K562 (cell line): ENCODE data around the gene CAMK2D. TPM values are rescaled to one million over a fixed set of nuclear protein-coding genes. Genes with fewer than 3 reads are reported as not detected.

Experiments
- ATAC-seq: fragments of 200-7000 bp; cut with Tn5 transposase; 3 replicates; pipeline ENCODE4 v1.9.1; 2020; ENCODE audit warnings: moderate library complexity
- BruUV-seq: library from RNA; stranded (reverse); fragments of 400-500 nt; replicated peaks from 2 replicates; lab custom pipeline; 2021; lab: Mats Ljungman, UMichigan
- CTCF ChIA-PET: fragments of 300-600 bp; formaldehyde crosslinking; extraction: SDS; loops from one replicate; lab custom pipeline; 2021; ENCODE audit warnings: low intra/inter-chr PET ratio; lab: Yijun Ruan, JAX
- POLR2A ChIA-PET: fragments of 300-600, 350-650 bp; sonication (Branson Sonifier 250); formaldehyde crosslinking; extraction: SDS; loops from one replicate; lab custom pipeline; 2021; ENCODE audit warnings: antibody characterized with exemption, inconsistent platforms; lab: Yijun Ruan, JAX
- DNase-seq, 4 experiments: peaks; one replicate each; pipeline versions ENCODE4 v3.0.0 to v3.0.0-alpha.2; 2011 to 2018; ENCODE audit warnings: low spot score in 3 of 4, mixed read lengths in 3 of 4; ENCODE audit errors: extremely low read depth in 1 of 4
- FAIRE-seq: peaks from 2 replicates; lab custom pipeline; 2011; peaks lifted over from hg19 to GRCh38; lab: Jason Lieb, UNC
- H2AFZ ChIP-seq: 2 replicates; pipeline ENCODE4 v1.6.0; 2011; ENCODE audit warnings: low read depth, low read length, control low read depth, inconsistent platforms
- H3K27ac ChIP-seq: fragments of 200-600 bp; 3 replicates; pipeline ENCODE4 v1.8.0; 2011; ENCODE audit warnings: low read depth, mild to moderate bottlenecking, control low read depth, inconsistent platforms, low read length, moderate library complexity, mixed read lengths; ENCODE audit errors: extremely low read depth
- H3K27me3 ChIP-seq, 2 experiments: fragments of 300-600 bp in 1 of 2; 2 replicates in 1 of 2; 3 replicates in 1 of 2; pipeline versions ENCODE4 v1.6.0 to v1.8.0; 2011; ENCODE audit warnings: inconsistent platforms in 2 of 2, low read length in 2 of 2, mild to moderate bottlenecking in 1 of 2, mixed read lengths in 1 of 2, moderate library complexity in 1 of 2; ENCODE audit not compliant: control insufficient read depth in 2 of 2, insufficient read depth in 2 of 2
- H3K36me3 ChIP-seq: fragments of 300-600 bp; 3 replicates; pipeline ENCODE4 v1.8.0; 2011; ENCODE audit warnings: mild to moderate bottlenecking, low read length, inconsistent platforms; ENCODE audit not compliant: control insufficient read depth, insufficient read depth
- H3K4me1 ChIP-seq, 2 experiments: fragments of 200-600 bp in 1 of 2; replicated peaks in 1 of 2; 2 replicates in 1 of 2; 3 replicates in 1 of 2; pipeline versions ENCODE4 v1.5.1 to v1.8.0; 2011; ENCODE audit warnings: inconsistent platforms in 2 of 2, low read length in 2 of 2, mild to moderate bottlenecking in 1 of 2, mixed read lengths in 1 of 2, moderate library complexity in 1 of 2; ENCODE audit not compliant: control insufficient read depth in 2 of 2, insufficient read depth in 2 of 2
- H3K4me2 ChIP-seq: 2 replicates; pipeline ENCODE4 v1.6.1; 2011; ENCODE audit warnings: low read length, control low read depth, inconsistent platforms, mixed read lengths; ENCODE audit not compliant: insufficient read depth
- H3K4me3 ChIP-seq: fragments of 200-600 bp; sonication (generic), shearing (Covaris generic); 2 replicates; pipeline ENCODE4 v1.5.1; 2016; ENCODE audit warnings: control low read depth, inconsistent platforms
- H3K79me2 ChIP-seq: fragments of 200-600 bp; 3 replicates; pipeline ENCODE4 v1.8.0; 2011; ENCODE audit warnings: low read length, inconsistent platforms; ENCODE audit not compliant: control insufficient read depth, insufficient read depth
- H3K9ac ChIP-seq, 2 experiments: 2 replicates each; pipeline versions ENCODE4 v1.6.0 to v1.6.1; 2011; ENCODE audit warnings: low read depth in 2 of 2, low read length in 2 of 2, control low read depth in 1 of 2, inconsistent platforms in 1 of 2, mild to moderate bottlenecking in 1 of 2, mixed read lengths in 1 of 2; ENCODE audit not compliant: insufficient read depth in 1 of 2
- H3K9me1 ChIP-seq: one replicate; pipeline ENCODE4 v1.6.0; 2011; ENCODE audit warnings: inconsistent platforms, mild to moderate bottlenecking, low read length, moderate library complexity; ENCODE audit not compliant: control insufficient read depth, insufficient read depth
- H3K9me3 ChIP-seq: replicated peaks from 2 replicates; pipeline ENCODE4 v1.5.1; 2011; ENCODE audit warnings: low read depth, low read length, inconsistent platforms; ENCODE audit not compliant: control insufficient read depth, insufficient read depth
- H4K20me1 ChIP-seq: replicated peaks from 2 replicates; pipeline ENCODE4 v1.6.1; 2011; ENCODE audit warnings: low read length, inconsistent platforms, mixed read lengths; ENCODE audit not compliant: control insufficient read depth, insufficient read depth
- CTCF ChIP-seq, 3 experiments: IDR thresholded peaks in 2 of 3; conservative IDR thresholded peaks in 1 of 3; 2 replicates each; pipeline ENCODE4 v1.5.1; 2011 to 2012; ENCODE audit warnings: low read length in 3 of 3, mild to moderate bottlenecking in 3 of 3, control low read depth in 2 of 3, improper control_type of control experiment in 1 of 3, inconsistent platforms in 1 of 3, low read depth in 1 of 3, mixed read lengths in 1 of 3, moderate library complexity in 1 of 3; ENCODE audit not compliant: insufficient read depth in 2 of 3
- HDAC1 ChIP-seq, 2 experiments: fragments of 450-650 bp; IDR thresholded peaks; 2 replicates each; pipeline ENCODE4 v1.6.1; 2016 to 2017; ENCODE audit warnings: inconsistent platforms in 1 of 2, mild to moderate bottlenecking in 1 of 2, moderate library complexity in 1 of 2
- KAT2B ChIP-seq: IDR thresholded peaks from one replicate; pipeline ENCODE4 v1.6.1; 2012; ENCODE audit warnings: low read depth, mild to moderate bottlenecking, control low read depth, inconsistent platforms, low read length, moderate library complexity
- KLF16 ChIP-seq: IDR thresholded peaks from 2 replicates; pipeline ENCODE4 v1.6.1; 2016; ENCODE audit warnings: antibody characterized with exemption
- MYC ChIP-seq, 2 experiments: fragments of 250-450 bp in 1 of 2; sonication (Bioruptor Pico) in 1 of 2; IDR thresholded peaks; 2 replicates each; pipeline versions ENCODE4 v1.5.1 to v1.6.1; 2012 to 2021; ENCODE audit warnings: low read depth in 2 of 2, borderline replicate concordance in 1 of 2, improper control_type of control experiment in 1 of 2, low read length in 1 of 2, mild to moderate bottlenecking in 1 of 2, moderate library complexity in 1 of 2
- NKRF ChIP-seq: fragments of 450-650 bp; IDR thresholded peaks from 2 replicates; pipeline ENCODE4 v1.6.1; 2016; ENCODE audit warnings: borderline replicate concordance
- PHB ChIP-seq: fragments of 250-450 bp; sonication (Bioruptor Pico); IDR thresholded peaks from 2 replicates; pipeline ENCODE4 v1.5.0; 2021
- STAT5B ChIP-seq: fragments of 250-450 bp; sonication (Bioruptor Pico); IDR thresholded peaks from 2 replicates; pipeline ENCODE4 v1.8.0; 2021; ENCODE audit warnings: mild to moderate bottlenecking, inconsistent platforms
- TEAD1 ChIP-seq, 2 experiments: fragments of 450-650 bp in 1 of 2; sonication (generic) in 1 of 2; formaldehyde crosslinking; IDR thresholded peaks; 2 replicates each; pipeline versions ENCODE4 v1.4.0 to v1.8.0; 2020 to 2022; ENCODE audit warnings: mild to moderate bottlenecking in 2 of 2, missing genetic modification reagents in 1 of 2
- ZNF174 ChIP-seq: fragments of 250-450 bp; sonication (Bioruptor Pico); IDR thresholded peaks from 2 replicates; pipeline ENCODE4 v1.4.0; 2020; ENCODE audit warnings: mild to moderate bottlenecking
- ZNF324 ChIP-seq: fragments of 250-450 bp; sonication (Bioruptor Pico); IDR thresholded peaks from 2 replicates; pipeline ENCODE4 v1.4.0; 2020; ENCODE audit warnings: mild to moderate bottlenecking
- ZNF511 ChIP-seq: sonication (generic); formaldehyde crosslinking; IDR thresholded peaks from 2 replicates; pipeline ENCODE4 v1.8.0; 2022; ENCODE audit warnings: mild to moderate bottlenecking, missing genetic modification reagents
- ZNF583 ChIP-seq: fragments of 250-450 bp; sonication (Bioruptor Pico); IDR thresholded peaks from 2 replicates; pipeline ENCODE4 v1.4.0; 2020
- WGBS: fragments of 100-300 bp; shearing (Covaris generic); methylation state at CpG from one replicate; pipeline ENCODE4 v1.1.6; 2016; ENCODE audit warnings: low coverage, mixed read lengths; ENCODE audit not compliant: insufficient coverage; ENCODE audit errors: missing lambda C conversion rate; 5-methylcytosine and 5-hydroxymethylcytosine counted together
- in situ Hi-C: fragments of 300-500 bp; cut with MboI; formaldehyde crosslinking; loops from 4 replicates; pipeline ENCODE4 v1.15.0; 2018; ENCODE audit warnings: inconsistent platforms, mixed read lengths
- intact Hi-C: fragments of 100-400 bp; cut with micrococcal nuclease; formaldehyde crosslinking; loops from 2 replicates; pipeline ENCODE4 v1.14.2; 2022
- polyA plus RNA-seq, 8 experiments: library from polyadenylated mRNA; depleted of rRNA in 4 of 8; stranded (reverse) in 5 of 8; unstranded in 3 of 8; fragments of >200 nt; fragmentation: Nextera tagmentation in 2 of 8; fragmentation: Illumina TruSeq in 1 of 8; extraction: Ambion mirVana in 2 of 8; extraction: Trizol in 1 of 8; gene quantifications; 2 replicates each; pipeline versions ENCODE4 v1.2.1 to v1.2.3, GENCODE V29; 2011 to 2014; ENCODE audit warnings: inconsistent platforms in 1 of 8, missing spikeins in 1 of 8
- total RNA-seq, 7 experiments: library from RNA; depleted of rRNA in 6 of 7; stranded (reverse); fragments of >200 nt in 6 of 7; fragmentation: Illumina TruSeq in 2 of 7; extraction: Trizol in 2 of 7; gene quantifications; 2 replicates each; pipeline versions ENCODE4 v1.2.1 to v1.2.3, GENCODE V29; 2011 to 2021; ENCODE audit warnings: low replicate concordance in 1 of 7

CAMK2D gene
- total and polyA plus RNA-seq, 9 of the 15 experiments (the other 6 are each of a cell fraction or from before 2014, with no cell fraction given): 0.01 to 0.33 (median 0.04) TPM; not detected in 2

DNA sequence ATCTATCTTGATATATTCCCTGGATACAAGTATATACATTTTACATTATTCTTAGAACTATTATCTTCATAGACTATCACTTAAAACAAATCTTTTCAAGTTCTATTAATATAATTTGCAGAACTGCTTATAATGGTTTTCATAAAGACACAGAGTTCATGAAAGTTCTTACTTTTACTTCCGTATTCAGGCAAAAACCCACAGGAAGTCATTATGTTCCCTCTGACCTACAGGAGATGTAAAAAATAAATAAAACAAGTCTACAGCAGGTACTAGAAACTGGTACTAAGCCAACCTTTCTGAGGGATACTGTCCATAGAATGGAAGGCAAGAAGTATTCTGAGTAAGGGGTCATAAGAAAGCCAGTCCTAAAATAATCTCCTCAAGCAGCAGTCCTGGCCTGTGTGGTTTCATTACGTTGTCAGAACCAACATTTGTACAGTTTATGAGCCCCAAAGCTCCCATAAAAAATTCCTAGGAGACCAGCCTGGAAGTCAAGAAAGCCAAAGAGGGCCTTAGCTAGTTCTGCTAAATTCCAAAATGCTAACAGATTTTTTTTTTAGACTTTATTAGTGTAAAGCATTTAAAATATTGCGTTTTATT, 68.6 kb downstream of the CAMK2D start:
- in situ Hi-C loops: no loop called here
- 4% methylated on average over 3 of the region's 3 CpGs for WGBS
- no peaks in the 10 kb centered on the region for H3K79me2 ChIP-seq

More for the DNA sequence above, 68.6 kb downstream of the CAMK2D start:
- Histone ChIP-seq H3K9me3 (no peaks in the 10 kb centered on the region), H3K36me3 (no peaks in the 10 kb centered on the region), H3K27ac (no peak overlapping the region), H3K4me1 (no peaks in the 10 kb centered on the region), H3K4me2 (no peak overlapping the region), H4K20me1 (no peaks in the 10 kb centered on the region), H2AFZ (no peak overlapping the region), H3K9ac (no peak overlapping the region), H3K27me3 (no peaks in the 10 kb centered on the region), H3K9me1 (no peaks in the 10 kb centered on the region), H3K4me3 (no peak overlapping the region)
- DNase-seq: no peak
- CTCF ChIA-PET: no interaction called here
- FAIRE-seq: no peak
- TF ChIP-seq KAT2B (no peak), NKRF (no peak), ZNF324 (no peak), STAT5B (CRISPR knock-in tag) (no peak), KLF16 (no peak), TEAD1 (CRISPR knock-in tag; IDR thresholded peaks at IDR 0.05) (no peak), ZNF583 (no peak), HDAC1 (IDR thresholded peaks at IDR 0.05) (no peak), ZNF511 (CRISPR knock-in tag) (no peak), MYC (IDR thresholded peaks at IDR 0.05; ENCODE audit: low read depth, low read length) (no peak), MYC (CRISPR knock-in tag; IDR thresholded peaks at IDR 0.05; ENCODE audit: borderline replicate concordance, low read depth) (no peak), PHB (no peak), ZNF174 (CRISPR knock-in tag) (no peak), CTCF (IDR thresholded peaks at IDR 0.05 in 2 of 3, conservative IDR thresholded peaks at IDR 0.05 in 1 of 3; ENCODE audit: insufficient read depth in 2 of 3, low read depth in 1 of 3, low read length in 3 of 3) (no peak)
- ATAC-seq: no peak
- POLR2A ChIA-PET: no interaction called here
- intact Hi-C loops: no loop called here
- no TSS peak for BruUV-seq
